Stimulated activated CD8-positive, alpha-beta memory T cell treated with anti-CD3 and anti-CD28 coated beads, Interleukin-15, amount 100 ng/mL, for 1 hour (primary cell): ENCODE data around the gene SNTA1.
"Not testable (repeated sequence)": the region's sequence is repeated elsewhere in the genome, so short reads cannot be mapped to it uniquely, and the experiment has no call there.

Source experiments
- DNase-seq: peaks from one replicate; pipeline ENCODE4 v3.0.0-alpha.2; 2020; ENCODE audit warnings: low read depth

Gene SNTA1

GRCh38 chr20:33393609-33394008, 50.0 kb downstream of the SNTA1 start:
- DNase-seq = no peak

GRCh38 chr20:33391722-33392415, 51.7 kb downstream of the SNTA1 start:
- no peak for DNase-seq

GRCh38 chr20:33389326-33389725, 54.2 kb downstream of the SNTA1 start:
- DNase-seq = not testable (repeated sequence)

GRCh38 chr20:33388268-33388667, 55.3 kb downstream of the SNTA1 start:
- no peak for DNase-seq

- DNase-seq = no peak
Measured at GRCh38 chr20:33387177-33387576, 56.4 kb downstream of the SNTA1 start.

GRCh38 chr20:33386673-33387072, 56.9 kb downstream of the SNTA1 start:
- DNase-seq = no peak

GRCh38 chr20:33377366-33377765, 66.2 kb downstream of the SNTA1 start:
- no peak for DNase-seq

- no peak for DNase-seq
Measured at GRCh38 chr20:33373735-33374605, 69.6 kb downstream of the SNTA1 start.

- DNase-seq = no peak
Measured at GRCh38 chr20:33372993-33373441, 70.5 kb downstream of the SNTA1 start.

- DNase-seq = peak; percentile 10
Measured at GRCh38 chr20:33370291-33370690, 73.3 kb downstream of the SNTA1 start.

GRCh38 chr20:33362898-33363297, 80.7 kb downstream of the SNTA1 start:
- no peak for DNase-seq

GRCh38 chr20:33359399-33360261, 83.9 kb downstream of the SNTA1 start:
- DNase-seq = no peak
